HG03095 (cell line): ENCODE data around the gene HGS.

Experiments
- ATAC-seq: cut with Tn5 transposase; IDR thresholded peaks from one replicate; pipeline ENCODE4 v1.9.1; 2021; ENCODE audit warnings: moderate library complexity; ENCODE audit not compliant: unreplicated experiment

HGS gene

GRCh38 chr17:81702934-81703746 is 19.3 kb downstream of the HGS start, which contains the start of gene MRPL12:
TSS of gene MRPL12 (plus strand) at chr17:81703367. CDS start at chr17:81703502, 135 bp downstream.
- ATAC-seq: peak; percentile 68

- no peak for ATAC-seq
Observed at GRCh38 chr17:81703747-81704654, 20.2 kb downstream of the HGS start.

- no peak for ATAC-seq
Observed at GRCh38 chr17:81705518-81706231, 21.9 kb downstream of the HGS start.

- no peak for ATAC-seq
Observed at GRCh38 chr17:81706232-81706611, 22.4 kb downstream of the HGS start.

GRCh38 chr17:81706757-81707624 is 23.2 kb downstream of the HGS start:
- no peak for ATAC-seq

- no peak for ATAC-seq
Observed at GRCh38 chr17:81707725-81708646, 24.2 kb downstream of the HGS start.

- ATAC-seq: no peak
Observed at GRCh38 chr17:81708739-81709185, 25.0 kb downstream of the HGS start.

GRCh38 chr17:81710514-81711308 is 26.9 kb downstream of the HGS start:
- no peak for ATAC-seq

GRCh38 chr17:81711814-81712467 is 28.1 kb downstream of the HGS start, which contains the start of gene SLC25A10:
TSS of gene SLC25A10 (plus strand) at chr17:81712284. CDS start at chr17:81712427, 143 bp downstream.
- ATAC-seq: no peak

GRCh38 chr17:81712468-81713003 is 28.7 kb downstream of the HGS start:
- no peak for ATAC-seq

- no peak for ATAC-seq
Observed at GRCh38 chr17:81713004-81713555, 29.3 kb downstream of the HGS start.

GRCh38 chr17:81713556-81714411 is 30.0 kb downstream of the HGS start:
- ATAC-seq: no peak

GRCh38 chr17:81714412-81715106 is 30.7 kb downstream of the HGS start:
- ATAC-seq: no peak

GRCh38 chr17:81715107-81715871 is 31.5 kb downstream of the HGS start:
- no peak for ATAC-seq
